Nasal cavity respiratory epithelium epithelial cell of viscerocranial mucosa (primary cell): ENCODE results near the gene POR. TPM values are rescaled to one million over a fixed set of nuclear protein-coding genes. Genes with fewer than 3 reads are reported as not detected.

Source experiments
- total RNA-seq: library from RNA; depleted of rRNA; stranded (reverse); fragments of >200 nt; gene quantifications from 2 replicates; pipeline ENCODE4 v1.2.3, GENCODE V29; 2014

POR gene
- total RNA-seq, result 75.9 and 185 TPM in 2 replicates

GRCh38 chr7:75914655-75915415 is at the start of gene POR:
Gene POR (plus strand): TSS chr7:75915155. CDS start chr7:75954002, 38,847 bp downstream.

GRCh38 chr7:75878769-75879611 is 36.0 kb upstream of the POR start, which contains the start of gene RHBDD2:
Gene RHBDD2 (plus strand): TSS chr7:75879034. CDS start chr7:75879083, 49 bp downstream.

GRCh38 chr7:75994388-75995051 is 79.6 kb downstream of the POR start, which contains the start of gene TMEM120A:
Gene TMEM120A (minus strand): TSS chr7:75994595. CDS start chr7:75994570, 25 bp downstream.

Other genes with a start within 250 kb of the POR start
- gene HIP1, start 176.2 kb upstream of the POR start, total RNA-seq, result 5.8 and 7.2 TPM in 2 replicates
- gene CCL26, start 142.9 kb upstream of the POR start, total RNA-seq, result 0.14 and 0.34 TPM in 2 replicates
- gene CCL24, start 101.3 kb upstream of the POR start, total RNA-seq, result 0.43 TPM in 1 of 2 replicates, not detected in the other
- 12.0 and 34.7 TPM in 2 replicates for gene RHBDD2, start 36.1 kb upstream of the POR start, total RNA-seq
- gene TMEM120A, start 79.4 kb downstream of the POR start, total RNA-seq, result 15.8 and 18.5 TPM in 2 replicates
- 53.7 and 81.3 TPM in 2 replicates for gene STYXL1, start 132.8 kb downstream of the POR start, total RNA-seq
- gene MDH2, start 133.0 kb downstream of the POR start, total RNA-seq, result 48.9 and 56.8 TPM in 2 replicates